Neural progenitor cell (in vitro differentiated cells): ENCODE measurements around the gene HTR7. TPM values are rescaled to one million over a fixed set of nuclear protein-coding genes. Genes with fewer than 3 reads are reported as not detected.

Experiments used
- DNase-seq: peaks from one replicate; pipeline ENCODE4 v3.0.0-alpha.2; 2016; ENCODE audit warnings: low spot score
- H2AFZ ChIP-seq: fragments of 200-600 bp; sonication (generic); replicated peaks from 2 replicates; pipeline ENCODE4 v1.6.1; 2016; ENCODE audit warnings: antibody characterized with exemption
- H3F3A ChIP-seq: fragments of 200-600 bp; sonication (generic); 2 replicates; pipeline ENCODE4 v1.6.1; 2016; ENCODE audit warnings: antibody characterized with exemption, low read depth
- H3K27ac ChIP-seq: fragments of 200-600 bp; sonication (generic); 2 replicates; pipeline ENCODE4 v1.5.1; 2016; ENCODE audit warnings: mild to moderate bottlenecking
- H3K27me3 ChIP-seq: fragments of 200-600 bp; sonication (generic); 2 replicates; pipeline ENCODE4 v1.6.1; 2016; ENCODE audit warnings: mild to moderate bottlenecking, moderate library complexity
- H3K36me3 ChIP-seq: fragments of 200-600 bp; sonication (generic); 2 replicates; pipeline ENCODE4 v1.5.1; 2016
- H3K4me1 ChIP-seq: fragments of 200-600 bp; sonication (generic); 2 replicates; pipeline ENCODE4 v1.6.1; 2016; ENCODE audit warnings: mixed run types
- H3K4me2 ChIP-seq: fragments of 200-600 bp; sonication (generic); 2 replicates; pipeline ENCODE4 v1.6.1; 2016
- H3K4me3 ChIP-seq: fragments of 200-600 bp; sonication (generic); 2 replicates; pipeline ENCODE4 v1.5.1; 2016
- H3K79me2 ChIP-seq: fragments of 200-600 bp; sonication (generic); 2 replicates; pipeline ENCODE4 v1.6.1; 2016; ENCODE audit warnings: low read depth
- H3K9ac ChIP-seq: fragments of 200-600 bp; sonication (generic); 2 replicates; pipeline ENCODE4 v1.6.1; 2016
- H3K9me3 ChIP-seq: fragments of 200-600 bp; sonication (generic); 2 replicates; pipeline ENCODE4 v1.5.1; 2016; ENCODE audit warnings: low read depth
- H4K20me1 ChIP-seq: fragments of 200-600 bp; sonication (generic); 2 replicates; pipeline ENCODE4 v1.6.1; 2016; ENCODE audit warnings: low read depth
- H3K27ac Mint-ChIP-seq: 3 replicates; pipeline ENCODE4 v1.8.0; 2021; ENCODE audit warnings: mixed read lengths
- H3K27me3 Mint-ChIP-seq: 2 replicates; pipeline ENCODE4 v1.8.0; 2022; ENCODE audit warnings: low read depth, mild to moderate bottlenecking, inconsistent platforms, moderate library complexity, mixed read lengths; ENCODE audit not compliant: insufficient read depth
- H3K36me3 Mint-ChIP-seq: 3 replicates; pipeline ENCODE4 v1.8.0; 2021; ENCODE audit warnings: mixed read lengths
- H3K4me1 Mint-ChIP-seq: 3 replicates; pipeline ENCODE4 v1.8.0; 2021; ENCODE audit warnings: mixed read lengths
- H3K4me3 Mint-ChIP-seq: 3 replicates; pipeline ENCODE4 v1.8.0; 2021; ENCODE audit warnings: mild to moderate bottlenecking, moderate library complexity, mixed read lengths
- H3K9me3 Mint-ChIP-seq: 3 replicates; pipeline ENCODE4 v1.8.0; 2020; ENCODE audit warnings: mixed read lengths
- EZH2 ChIP-seq: fragments of 200-600 bp; sonication (generic); IDR thresholded peaks from 2 replicates; pipeline ENCODE4 v1.6.1; 2017; ENCODE audit warnings: antibody characterized with exemption, mild to moderate bottlenecking, moderate library complexity
- EZH2phosphoT487 ChIP-seq: fragments of 200-600 bp; sonication (generic); IDR thresholded peaks from 2 replicates; pipeline ENCODE4 v1.6.1; 2017; ENCODE audit warnings: antibody characterized with exemption
- total RNA-seq: library from RNA; depleted of rRNA; stranded (reverse); fragments of >200 nt; gene quantifications from 2 replicates; pipeline ENCODE4 v1.2.3, GENCODE V29; 2015; ENCODE audit warnings: low replicate concordance
- TF ChIP-seq, protein P1 (sequence below): fragments of 200-600 bp; sonication (generic); IDR thresholded peaks from 2 replicates; pipeline ENCODE4 v1.5.1; 2017; ENCODE audit warnings: antibody characterized with exemption, mild to moderate bottlenecking

The HTR7 gene
- total RNA-seq, 1 donor from 2014 or later: not detected

DNA sequence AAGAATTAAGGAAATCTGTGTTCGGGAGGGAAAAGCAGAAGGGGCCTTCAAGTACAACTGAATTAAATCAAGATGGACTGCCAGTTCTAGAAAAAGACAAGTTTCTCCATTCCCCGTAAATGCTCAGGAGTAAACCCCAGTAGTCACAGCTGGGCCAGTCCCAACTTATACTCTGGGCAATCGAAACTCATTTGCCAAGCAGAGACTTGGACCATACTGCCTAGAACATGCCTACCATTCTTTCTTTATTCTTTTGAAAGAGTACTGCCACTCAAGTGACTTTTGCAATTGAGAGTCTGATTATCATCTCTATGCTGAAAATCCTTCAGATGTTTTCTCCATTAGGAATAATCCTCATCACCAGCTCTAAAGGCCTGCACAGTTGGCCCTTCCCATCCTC, 35.4 kb upstream of the HTR7 start:
- no peak for TF ChIP-seq EZH2
- TF ChIP-seq, protein P1, sequence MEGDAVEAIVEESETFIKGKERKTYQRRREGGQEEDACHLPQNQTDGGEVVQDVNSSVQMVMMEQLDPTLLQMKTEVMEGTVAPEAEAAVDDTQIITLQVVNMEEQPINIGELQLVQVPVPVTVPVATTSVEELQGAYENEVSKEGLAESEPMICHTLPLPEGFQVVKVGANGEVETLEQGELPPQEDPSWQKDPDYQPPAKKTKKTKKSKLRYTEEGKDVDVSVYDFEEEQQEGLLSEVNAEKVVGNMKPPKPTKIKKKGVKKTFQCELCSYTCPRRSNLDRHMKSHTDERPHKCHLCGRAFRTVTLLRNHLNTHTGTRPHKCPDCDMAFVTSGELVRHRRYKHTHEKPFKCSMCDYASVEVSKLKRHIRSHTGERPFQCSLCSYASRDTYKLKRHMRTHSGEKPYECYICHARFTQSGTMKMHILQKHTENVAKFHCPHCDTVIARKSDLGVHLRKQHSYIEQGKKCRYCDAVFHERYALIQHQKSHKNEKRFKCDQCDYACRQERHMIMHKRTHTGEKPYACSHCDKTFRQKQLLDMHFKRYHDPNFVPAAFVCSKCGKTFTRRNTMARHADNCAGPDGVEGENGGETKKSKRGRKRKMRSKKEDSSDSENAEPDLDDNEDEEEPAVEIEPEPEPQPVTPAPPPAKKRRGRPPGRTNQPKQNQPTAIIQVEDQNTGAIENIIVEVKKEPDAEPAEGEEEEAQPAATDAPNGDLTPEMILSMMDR: no peak
- no peak for TF ChIP-seq EZH2phosphoT487
- H3K27ac Mint-ChIP-seq: no peak overlapping the region

DNA sequence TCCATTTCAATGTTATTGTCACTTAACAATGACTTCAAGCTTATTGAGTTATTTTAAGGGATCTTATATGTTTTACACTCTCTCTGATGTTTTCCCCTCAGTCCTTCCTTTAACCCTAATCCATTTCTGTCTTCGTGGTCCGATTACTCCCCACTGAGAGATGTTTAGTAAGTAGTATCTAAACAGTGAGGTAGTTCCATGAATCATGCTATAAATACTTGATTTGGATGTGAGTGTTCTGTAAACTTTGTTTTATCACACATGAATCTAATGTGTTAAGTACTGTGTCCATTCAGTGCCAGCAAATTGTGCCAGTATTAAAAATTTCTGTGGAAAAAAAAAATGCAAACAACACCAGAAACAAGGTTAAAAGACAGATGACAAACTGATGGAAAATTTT, 32.5 kb upstream of the HTR7 start:
- Mint-ChIP-seq H3K4me3 (no peak overlapping the region), H3K27me3 (no peaks in the 10 kb centered on the region), H3K36me3 (peaks cover 31% of the 10 kb centered on the region), H3K4me1 (no peaks in the 10 kb centered on the region), H3K9me3 (no peaks in the 10 kb centered on the region), H3K27ac (no peak overlapping the region)
- Histone ChIP-seq H2AFZ (no peak overlapping the region), H3K79me2 (no peaks in the 10 kb centered on the region), H4K20me1 (no peaks in the 10 kb centered on the region), H3K9ac (no peak overlapping the region), H3K4me3 (no peak overlapping the region), H3F3A (no peaks in the 10 kb centered on the region), H3K27me3 (no peaks in the 10 kb centered on the region), H3K36me3 (peaks cover 12% of the 10 kb centered on the region), H3K9me3 (no peaks in the 10 kb centered on the region), H3K4me1 (no peaks in the 10 kb centered on the region), H3K27ac (no peak overlapping the region), H3K4me2 (no peak overlapping the region)
- DNase-seq: no peak
- no peak for TF ChIP-seq EZH2phosphoT487

More for the DNA sequence above, 35.4 kb upstream of the HTR7 start:
- no peak overlapping the region for H2AFZ ChIP-seq
- no peak overlapping the region for H3K27ac ChIP-seq
- H3K4me3 Mint-ChIP-seq: no peak overlapping the region
- H3K4me1 ChIP-seq: no peaks in the 10 kb centered on the region
- H3K9me3 Mint-ChIP-seq: no peaks in the 10 kb centered on the region
- no peak overlapping the region for H3K4me2 ChIP-seq
- H3K27me3 Mint-ChIP-seq: no peaks in the 10 kb centered on the region
- H3K27me3 ChIP-seq: no peaks in the 10 kb centered on the region
- H3K36me3 ChIP-seq: peaks cover 20% of the 10 kb centered on the region
- no peaks in the 10 kb centered on the region for H4K20me1 ChIP-seq
- no peaks in the 10 kb centered on the region for H3K9me3 ChIP-seq
- H3K36me3 Mint-ChIP-seq: peaks cover 27% of the 10 kb centered on the region
- no peaks in the 10 kb centered on the region for H3F3A ChIP-seq
- H3K9ac ChIP-seq: no peak overlapping the region
- no peak for DNase-seq
- no peaks in the 10 kb centered on the region for H3K79me2 ChIP-seq
- H3K4me3 ChIP-seq: no peak overlapping the region
- no peaks in the 10 kb centered on the region for H3K4me1 Mint-ChIP-seq

DNA sequence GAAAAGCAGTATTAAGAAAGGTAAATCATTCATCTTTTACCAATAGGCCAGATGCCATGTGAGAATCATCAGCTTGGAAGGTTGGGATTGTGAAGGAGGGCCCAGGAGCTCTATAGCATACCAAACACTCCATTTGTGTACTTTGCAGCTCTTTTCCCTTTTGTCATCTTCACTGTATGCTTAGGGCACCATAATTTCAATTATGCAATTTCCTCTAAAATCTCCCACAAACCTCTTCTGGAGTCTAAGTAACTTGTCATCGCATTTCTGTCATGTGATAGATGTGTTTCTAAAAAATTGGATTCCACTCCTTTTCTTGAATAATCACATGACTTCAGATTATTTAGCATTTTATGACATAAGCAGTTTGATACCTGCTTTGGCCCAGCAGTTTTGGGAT, 31.8 kb upstream of the HTR7 start:
- Mint-ChIP-seq H3K36me3 (peaks cover 31% of the 10 kb centered on the region), H3K27me3 (no peaks in the 10 kb centered on the region), H3K9me3 (no peaks in the 10 kb centered on the region), H3K27ac (no peak overlapping the region), H3K4me1 (no peaks in the 10 kb centered on the region), H3K4me3 (no peak overlapping the region)
- Histone ChIP-seq H3F3A (no peaks in the 10 kb centered on the region), H3K9me3 (no peaks in the 10 kb centered on the region), H3K4me2 (no peak overlapping the region), H2AFZ (no peak overlapping the region), H3K4me1 (no peaks in the 10 kb centered on the region), H3K27ac (no peak overlapping the region), H3K36me3 (peaks cover 7% of the 10 kb centered on the region), H3K9ac (no peak overlapping the region), H3K79me2 (no peaks in the 10 kb centered on the region), H4K20me1 (no peaks in the 10 kb centered on the region), H3K27me3 (no peaks in the 10 kb centered on the region), H3K4me3 (no peak overlapping the region)
- DNase-seq: no peak
- TF ChIP-seq, protein P1: no peak
- TF ChIP-seq EZH2 (no peak), EZH2phosphoT487 (no peak)

DNA sequence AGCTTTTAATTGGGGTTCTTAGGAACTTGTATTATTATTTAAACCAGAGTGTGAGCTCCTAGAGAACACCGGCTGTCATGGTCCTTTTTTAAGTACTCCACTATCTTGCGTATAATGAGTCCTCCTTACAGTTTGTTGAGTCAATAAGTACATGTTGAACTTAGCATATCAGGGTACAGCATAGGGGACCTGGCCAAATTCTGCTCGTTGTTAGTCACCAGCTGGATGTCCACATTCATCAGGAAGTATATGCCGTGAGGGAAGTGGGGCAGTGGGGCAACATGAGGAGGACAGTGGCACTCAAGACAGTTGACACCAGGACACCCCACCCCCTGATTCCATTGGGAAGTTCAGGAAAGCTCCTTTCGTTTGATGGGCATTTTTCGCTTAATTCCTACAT, 30.5 kb upstream of the HTR7 start:
- H3K27me3 ChIP-seq: no peaks in the 10 kb centered on the region
- H3K36me3 ChIP-seq: peaks cover 6% of the 10 kb centered on the region
- no peaks in the 10 kb centered on the region for H3K4me1 ChIP-seq
- no peaks in the 10 kb centered on the region for H3F3A ChIP-seq
- Mint-ChIP-seq H3K27me3 (no peaks in the 10 kb centered on the region), H3K27ac (no peak overlapping the region), H3K36me3 (peaks cover 24% of the 10 kb centered on the region), H3K9me3 (no peaks in the 10 kb centered on the region), H3K4me3 (no peak overlapping the region), H3K4me1 (no peaks in the 10 kb centered on the region)
- no peak overlapping the region for H3K4me2 ChIP-seq
- H3K4me3 ChIP-seq: no peak overlapping the region
- H3K9me3 ChIP-seq: no peaks in the 10 kb centered on the region
- H3K27ac ChIP-seq: no peak overlapping the region
- H2AFZ ChIP-seq: no peak overlapping the region
- DNase-seq: no peak
- no peaks in the 10 kb centered on the region for H4K20me1 ChIP-seq
- H3K79me2 ChIP-seq: no peaks in the 10 kb centered on the region
- TF ChIP-seq, protein P1: no peak
- TF ChIP-seq EZH2phosphoT487 (no peak), EZH2 (no peak)
- H3K9ac ChIP-seq: no peak overlapping the region
